GM12872 (cell line): ENCODE measurements around the gene OR6X1.

Experiments used
- TF ChIP-seq, protein P1 (sequence below): IDR thresholded peaks from 3 replicates; pipeline ENCODE4 v1.5.1; 2011; ENCODE audit warnings: low read depth, mild to moderate bottlenecking, low read length, moderate library complexity; ENCODE audit not compliant: insufficient read depth

The OR6X1 gene

DNA sequence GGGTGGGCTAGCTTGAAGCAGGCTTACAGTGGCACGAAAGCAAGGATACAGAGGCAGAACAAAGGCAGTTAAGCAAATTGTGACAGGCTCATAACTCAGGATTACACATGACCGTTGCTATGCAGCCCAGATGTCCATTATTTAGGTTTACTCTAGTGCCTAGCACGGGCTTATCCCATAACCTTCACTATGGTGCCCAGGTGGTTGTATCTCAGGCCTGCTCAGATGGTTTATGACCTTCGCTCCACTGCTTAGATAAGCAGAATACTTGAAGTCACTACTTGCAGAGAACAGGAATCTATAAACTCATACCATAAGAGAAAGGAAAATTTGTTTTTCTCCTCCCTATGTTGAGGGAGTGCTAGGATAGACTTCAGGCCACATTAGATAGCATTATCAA, 42.8 kb upstream of the OR6X1 start:
- TF ChIP-seq, protein P1, sequence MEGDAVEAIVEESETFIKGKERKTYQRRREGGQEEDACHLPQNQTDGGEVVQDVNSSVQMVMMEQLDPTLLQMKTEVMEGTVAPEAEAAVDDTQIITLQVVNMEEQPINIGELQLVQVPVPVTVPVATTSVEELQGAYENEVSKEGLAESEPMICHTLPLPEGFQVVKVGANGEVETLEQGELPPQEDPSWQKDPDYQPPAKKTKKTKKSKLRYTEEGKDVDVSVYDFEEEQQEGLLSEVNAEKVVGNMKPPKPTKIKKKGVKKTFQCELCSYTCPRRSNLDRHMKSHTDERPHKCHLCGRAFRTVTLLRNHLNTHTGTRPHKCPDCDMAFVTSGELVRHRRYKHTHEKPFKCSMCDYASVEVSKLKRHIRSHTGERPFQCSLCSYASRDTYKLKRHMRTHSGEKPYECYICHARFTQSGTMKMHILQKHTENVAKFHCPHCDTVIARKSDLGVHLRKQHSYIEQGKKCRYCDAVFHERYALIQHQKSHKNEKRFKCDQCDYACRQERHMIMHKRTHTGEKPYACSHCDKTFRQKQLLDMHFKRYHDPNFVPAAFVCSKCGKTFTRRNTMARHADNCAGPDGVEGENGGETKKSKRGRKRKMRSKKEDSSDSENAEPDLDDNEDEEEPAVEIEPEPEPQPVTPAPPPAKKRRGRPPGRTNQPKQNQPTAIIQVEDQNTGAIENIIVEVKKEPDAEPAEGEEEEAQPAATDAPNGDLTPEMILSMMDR: no peak

DNA sequence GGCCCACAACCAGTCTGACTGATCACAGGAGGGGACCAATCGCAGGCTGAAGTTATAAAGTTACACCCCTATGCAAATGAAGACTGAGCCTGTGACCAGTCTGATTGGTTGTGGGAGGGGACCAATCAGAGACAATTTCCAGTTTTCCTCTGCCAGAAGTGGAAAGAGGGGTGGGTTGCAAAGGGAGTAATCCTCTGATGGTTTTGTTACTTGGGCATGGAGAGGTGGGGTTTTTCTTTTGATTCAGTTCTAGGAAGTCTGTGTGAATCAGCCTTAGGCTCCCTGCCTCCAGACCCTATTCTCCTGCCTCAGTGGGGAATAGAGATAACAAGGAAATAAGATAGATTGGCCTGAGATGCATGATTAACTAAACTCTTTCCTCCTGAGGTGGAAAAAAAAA, 41.9 kb upstream of the OR6X1 start:
- TF ChIP-seq, protein P1: no peak

DNA sequence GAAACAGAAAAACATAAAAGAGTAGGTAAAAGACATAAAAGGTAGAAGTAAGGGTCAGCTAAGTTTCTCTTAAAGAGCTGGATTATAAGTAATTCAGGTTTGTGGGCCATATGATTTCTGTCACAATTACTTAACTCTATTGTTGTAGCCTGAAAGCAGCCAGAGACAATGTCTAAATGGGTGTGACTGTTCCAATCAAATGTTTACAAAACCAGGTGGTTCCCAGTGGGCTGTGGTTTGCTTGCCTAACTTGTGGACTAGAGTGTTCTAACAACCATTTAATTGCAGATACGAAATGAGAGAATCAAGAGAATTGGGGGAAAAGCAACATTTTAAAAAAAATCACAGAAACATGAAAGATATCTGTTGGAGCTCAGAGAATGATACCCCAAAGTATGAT, 29.2 kb upstream of the OR6X1 start:
- TF ChIP-seq, protein P1: no peak

DNA sequence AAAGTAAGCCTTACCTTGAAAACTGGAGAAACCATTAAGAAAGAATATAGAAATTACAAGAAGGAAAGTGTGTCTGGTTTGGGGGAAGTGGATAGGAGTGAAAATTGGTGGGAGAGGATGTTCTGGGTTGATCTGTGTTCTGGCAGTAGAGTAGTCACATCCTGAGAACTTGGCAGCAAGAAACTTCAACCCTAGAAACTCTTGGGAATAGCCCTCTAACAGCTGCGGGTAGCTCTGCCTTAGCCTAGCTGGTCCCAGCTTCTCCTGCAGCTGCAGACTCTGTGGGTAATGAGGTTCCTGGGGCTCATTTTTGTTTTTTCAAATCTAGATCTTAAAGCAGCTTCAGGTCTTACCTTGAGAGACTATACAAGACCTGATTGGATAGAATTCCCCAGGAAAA, 24.2 kb upstream of the OR6X1 start:
- TF ChIP-seq, protein P1: no peak

DNA sequence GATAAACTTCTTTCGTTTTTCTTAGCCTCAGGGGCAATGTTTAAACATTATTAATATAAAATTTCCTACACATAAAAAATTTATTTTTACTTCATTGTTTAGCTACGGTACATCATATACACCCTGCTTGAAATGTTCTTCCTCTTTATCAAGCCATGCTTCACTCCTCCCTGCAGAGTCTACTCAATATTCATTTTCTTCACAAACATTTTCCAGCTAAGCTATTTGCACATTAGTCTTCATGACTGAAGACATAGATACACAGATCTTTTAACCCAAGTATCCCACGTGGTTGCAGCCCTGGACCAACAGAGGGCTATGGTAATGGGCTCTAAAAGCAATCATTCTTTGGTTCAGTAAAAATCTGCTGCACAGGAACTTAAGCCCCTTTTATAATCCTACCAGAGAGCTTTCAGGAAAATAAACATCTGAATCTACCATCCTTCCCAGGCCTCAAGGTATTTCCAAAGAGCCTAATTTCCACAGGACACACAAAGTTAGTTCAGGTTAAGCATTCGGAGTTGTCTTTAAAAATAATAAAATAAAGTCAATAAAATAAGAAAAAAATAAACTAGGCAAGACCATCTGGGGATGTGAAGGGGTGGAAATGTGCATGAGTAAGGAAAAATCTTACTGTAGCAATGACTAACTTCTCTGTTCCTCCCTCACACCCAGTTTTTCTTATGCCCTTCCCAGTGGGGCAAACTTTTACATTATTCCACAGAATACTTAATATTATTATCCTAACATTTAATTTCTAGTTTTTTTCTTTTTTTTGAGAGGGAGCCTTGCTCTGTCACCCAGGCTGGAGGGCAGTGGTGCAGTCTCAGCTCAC, 21.6 kb upstream of the OR6X1 start:
- TF ChIP-seq, protein P1: no peak

DNA sequence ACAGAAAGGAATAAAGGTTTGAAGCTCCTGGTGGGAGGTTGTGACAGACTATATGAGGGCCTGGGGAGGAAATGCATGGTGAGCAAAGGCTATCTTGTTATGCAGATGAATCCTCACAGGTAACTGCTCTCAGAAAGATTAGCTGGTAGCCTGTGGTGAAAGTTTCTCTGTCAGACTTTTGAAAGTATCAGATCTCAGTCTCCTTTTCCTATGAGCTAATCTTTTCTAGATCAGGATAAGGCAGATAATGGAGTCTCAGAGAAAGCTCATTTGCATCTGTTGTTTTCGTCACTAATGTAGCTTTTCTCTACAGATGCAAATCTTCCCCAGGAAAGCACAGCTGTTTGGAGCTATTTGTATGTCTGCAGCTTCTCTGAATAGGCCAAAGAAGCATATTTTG, 21.0 kb upstream of the OR6X1 start:
- TF ChIP-seq, protein P1: no peak

DNA sequence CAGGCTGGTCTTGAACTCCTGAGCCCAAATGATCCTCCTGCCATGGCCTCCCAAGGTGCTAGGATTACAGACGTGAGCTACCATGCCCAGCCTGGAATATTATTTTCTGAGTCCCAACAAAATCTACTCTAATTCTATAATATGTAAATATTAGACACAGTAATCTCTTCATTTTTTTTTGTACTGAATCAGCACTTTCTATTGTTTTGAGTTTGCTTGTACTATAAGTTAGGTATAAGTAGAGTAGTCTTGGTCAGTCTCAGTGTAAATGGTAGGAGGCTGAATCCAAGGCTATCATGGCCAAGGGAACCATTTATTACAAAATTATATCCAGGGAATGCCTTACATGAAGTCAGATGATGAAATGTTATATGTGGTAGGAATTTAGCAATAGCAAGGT, 19.6 kb upstream of the OR6X1 start:
- TF ChIP-seq, protein P1: no peak
